ENCODE measurements around the gene CTR9.
A peak's percentile ranks its signal among the peaks of the same experiment; 100 is the strongest.

The CTR9 gene

DNA sequence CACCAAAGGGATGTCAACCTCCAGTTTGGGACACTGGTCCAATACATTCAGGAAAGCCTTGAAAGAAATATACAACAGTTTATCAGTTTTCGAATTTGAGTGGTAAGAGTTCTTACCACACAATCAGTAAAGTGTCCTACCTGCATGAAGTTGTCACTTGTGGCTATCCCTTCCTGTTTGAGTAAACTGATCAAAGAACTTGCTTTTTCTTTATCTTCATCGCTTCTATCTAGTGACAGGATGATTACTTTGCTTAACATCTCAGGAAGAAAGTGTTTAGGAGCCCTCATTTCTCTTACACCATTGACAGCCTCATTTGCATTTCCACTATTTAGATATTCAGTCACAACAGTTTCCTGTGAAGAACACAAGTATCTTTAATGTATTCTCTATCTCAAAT lies 49.2 kb downstream of the CTR9 start:
- peaks cover 27% of the 10 kb centered on the region for H3K4me1 ChIP-seq (ENCODE audit: insufficient read depth, low read length)
- TF ChIP-seq EZH2 (IDR thresholded peaks at IDR 0.05; ENCODE audit: borderline replicate concordance, low read depth, low read length, severe bottlenecking) = no peak
- TF ChIP-seq, protein P1, sequence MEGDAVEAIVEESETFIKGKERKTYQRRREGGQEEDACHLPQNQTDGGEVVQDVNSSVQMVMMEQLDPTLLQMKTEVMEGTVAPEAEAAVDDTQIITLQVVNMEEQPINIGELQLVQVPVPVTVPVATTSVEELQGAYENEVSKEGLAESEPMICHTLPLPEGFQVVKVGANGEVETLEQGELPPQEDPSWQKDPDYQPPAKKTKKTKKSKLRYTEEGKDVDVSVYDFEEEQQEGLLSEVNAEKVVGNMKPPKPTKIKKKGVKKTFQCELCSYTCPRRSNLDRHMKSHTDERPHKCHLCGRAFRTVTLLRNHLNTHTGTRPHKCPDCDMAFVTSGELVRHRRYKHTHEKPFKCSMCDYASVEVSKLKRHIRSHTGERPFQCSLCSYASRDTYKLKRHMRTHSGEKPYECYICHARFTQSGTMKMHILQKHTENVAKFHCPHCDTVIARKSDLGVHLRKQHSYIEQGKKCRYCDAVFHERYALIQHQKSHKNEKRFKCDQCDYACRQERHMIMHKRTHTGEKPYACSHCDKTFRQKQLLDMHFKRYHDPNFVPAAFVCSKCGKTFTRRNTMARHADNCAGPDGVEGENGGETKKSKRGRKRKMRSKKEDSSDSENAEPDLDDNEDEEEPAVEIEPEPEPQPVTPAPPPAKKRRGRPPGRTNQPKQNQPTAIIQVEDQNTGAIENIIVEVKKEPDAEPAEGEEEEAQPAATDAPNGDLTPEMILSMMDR (IDR thresholded peaks at IDR 0.05; ENCODE audit: borderline replicate concordance, extremely low read depth, low read length, poor library complexity, severe bottlenecking) = no peak
- ATAC-seq (ENCODE audit: insufficient read depth, low read depth) (no peak), DNase-seq (no peak)
- peaks cover 26% of the 10 kb centered on the region for H3K79me2 ChIP-seq (ENCODE audit: insufficient read depth, low read length)
- H3K27ac ChIP-seq (ENCODE audit: low read length) = no peak overlapping the region
- H3K9me3 ChIP-seq (ENCODE audit: insufficient read depth, low read length, severe bottlenecking) = no peaks in the 10 kb centered on the region
- peaks cover 49% of the 10 kb centered on the region for H4K20me1 ChIP-seq (ENCODE audit: insufficient read depth, low read length)
- no peak overlapping the region for H3K9ac ChIP-seq (ENCODE audit: low read depth, low read length)
- no peak overlapping the region for H3K4me2 ChIP-seq (ENCODE audit: insufficient read depth, low read length)
- no peaks in the 10 kb centered on the region for H3K27me3 ChIP-seq (ENCODE audit: insufficient read depth, low read length, poor library complexity)
- H3K36me3 ChIP-seq (ENCODE audit: insufficient read depth, low read length) = peaks cover 92% of the 10 kb centered on the region
- no peak overlapping the region for H2AFZ ChIP-seq (ENCODE audit: low read depth, low read length)
- H3K4me3 ChIP-seq (ENCODE audit: low read depth in 1 of 2, low read length in 2 of 2) = no peak overlapping the region

DNA sequence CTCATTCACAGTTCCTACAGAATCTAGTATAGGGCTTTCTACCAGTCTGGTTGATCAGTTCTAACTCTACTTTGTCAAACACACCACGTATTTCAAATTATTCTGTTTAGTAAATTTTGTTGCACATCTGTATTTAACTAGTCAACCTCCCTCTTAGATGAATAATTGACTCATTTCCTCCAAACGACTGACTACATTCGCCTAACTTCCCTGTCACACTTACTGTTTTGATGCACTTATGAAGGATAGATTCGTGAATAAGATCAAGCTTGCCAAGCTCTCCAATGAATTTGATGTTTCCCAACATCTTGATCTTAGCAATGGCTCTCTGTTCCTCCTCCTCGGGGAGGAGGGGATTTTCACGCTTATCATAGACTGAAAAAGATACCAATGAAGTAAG lies 52.6 kb downstream of the CTR9 start:
- Histone ChIP-seq H2AFZ (ENCODE audit: low read depth, low read length) (no peak overlapping the region), H3K4me2 (ENCODE audit: insufficient read depth, low read length) (peak overlapping the region; percentile 76; the same call in 1 of the 2 replicates), H3K4me3 (ENCODE audit: low read depth in 1 of 2, low read length in 2 of 2) (no peak overlapping the region), H3K36me3 (ENCODE audit: insufficient read depth, low read length) (peaks cover 96% of the 10 kb centered on the region), H3K9me3 (ENCODE audit: insufficient read depth, low read length, severe bottlenecking) (no peaks in the 10 kb centered on the region), H3K79me2 (ENCODE audit: insufficient read depth, low read length) (peaks cover 58% of the 10 kb centered on the region), H3K27ac (ENCODE audit: low read length) (no peak overlapping the region), H3K9ac (ENCODE audit: low read depth, low read length) (no peak overlapping the region), H3K27me3 (ENCODE audit: insufficient read depth, low read length, poor library complexity) (no peaks in the 10 kb centered on the region), H3K4me1 (ENCODE audit: insufficient read depth, low read length) (peaks cover 48% of the 10 kb centered on the region), H4K20me1 (ENCODE audit: insufficient read depth, low read length) (peaks cover 54% of the 10 kb centered on the region)
- ATAC-seq (ENCODE audit: insufficient read depth, low read depth) (no peak), DNase-seq (no peak)
- TF ChIP-seq, protein P1 (IDR thresholded peaks at IDR 0.05; ENCODE audit: borderline replicate concordance, extremely low read depth, low read length, poor library complexity, severe bottlenecking) = no peak
- no peak for TF ChIP-seq EZH2 (IDR thresholded peaks at IDR 0.05; ENCODE audit: borderline replicate concordance, low read depth, low read length, severe bottlenecking)

DNA sequence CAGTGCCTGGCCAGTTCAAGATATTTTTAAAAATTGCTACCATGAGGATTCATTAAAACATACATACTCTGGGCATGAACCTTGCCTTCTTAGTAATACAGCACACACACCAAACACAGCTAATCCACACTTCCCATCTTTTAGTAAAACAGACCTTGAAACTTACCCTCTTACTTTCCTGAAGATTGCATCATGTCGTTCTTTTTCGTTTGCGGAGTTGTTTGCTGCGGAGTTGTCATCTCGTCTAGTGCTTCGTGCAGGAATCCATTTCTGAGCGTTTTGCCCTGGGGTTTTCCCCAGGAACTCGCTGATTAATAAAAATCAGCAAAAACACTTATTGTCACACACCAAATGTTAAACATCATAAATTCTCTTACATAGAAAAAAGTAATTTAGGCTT lies 54.7 kb downstream of the CTR9 start:
- peak overlapping the region; percentile 76 for H3K4me2 ChIP-seq (ENCODE audit: insufficient read depth, low read length)
- H3K4me3 ChIP-seq (ENCODE audit: low read depth in 1 of 2, low read length in 2 of 2) = peak overlapping the region in 1 of 2 experiments; percentile 92; a peak in 2 of 4 replicates
- H3K27ac ChIP-seq (ENCODE audit: low read length) = no peak overlapping the region
- DNase-seq (no peak), ATAC-seq (ENCODE audit: insufficient read depth, low read depth) (no peak)
- H3K9me3 ChIP-seq (ENCODE audit: insufficient read depth, low read length, severe bottlenecking) = no peaks in the 10 kb centered on the region
- peak overlapping the region; percentile 100; the same call in 1 of the 2 replicates for H3K9ac ChIP-seq (ENCODE audit: low read depth, low read length)
- H3K36me3 ChIP-seq (ENCODE audit: insufficient read depth, low read length) = peaks cover 75% of the 10 kb centered on the region
- TF ChIP-seq, protein P1 (IDR thresholded peaks at IDR 0.05; ENCODE audit: borderline replicate concordance, extremely low read depth, low read length, poor library complexity, severe bottlenecking) = no peak
- TF ChIP-seq EZH2 (IDR thresholded peaks at IDR 0.05; ENCODE audit: borderline replicate concordance, low read depth, low read length, severe bottlenecking) = no peak
- H2AFZ ChIP-seq (ENCODE audit: low read depth, low read length) = no peak overlapping the region
- peaks cover 38% of the 10 kb centered on the region; the same call in 1 of the 2 replicates for H4K20me1 ChIP-seq (ENCODE audit: insufficient read depth, low read length)
- peaks cover 61% of the 10 kb centered on the region for H3K79me2 ChIP-seq (ENCODE audit: insufficient read depth, low read length)
- peaks cover 61% of the 10 kb centered on the region for H3K4me1 ChIP-seq (ENCODE audit: insufficient read depth, low read length)
- no peaks in the 10 kb centered on the region for H3K27me3 ChIP-seq (ENCODE audit: insufficient read depth, low read length, poor library complexity)

All from DND-41 (cell line).